HG02840 (cell line): ENCODE results near the gene KREMEN1.

Experiments
- ATAC-seq: cut with Tn5 transposase; IDR thresholded peaks from one replicate; pipeline ENCODE4 v1.9.1; 2021; ENCODE audit warnings: mild to moderate bottlenecking, moderate library complexity, moderate number of reproducible peaks; ENCODE audit not compliant: unreplicated experiment, low FRiP score

KREMEN1 gene

GRCh38 chr22:29202212-29203192 is 129.7 kb downstream of the KREMEN1 start:
- ATAC-seq, result peak; percentile 57

GRCh38 chr22:29203488-29204454 is 130.9 kb downstream of the KREMEN1 start:
- no peak for ATAC-seq

- ATAC-seq, result no peak
These were observed 131.8 kb downstream of the KREMEN1 start for GRCh38 chr22:29204455-29205183.

GRCh38 chr22:29205252-29205593 is 132.4 kb downstream of the KREMEN1 start:
- no peak for ATAC-seq

GRCh38 chr22:29205594-29206371 is 132.9 kb downstream of the KREMEN1 start, which contains the start of gene EMID1:
Gene EMID1, plus strand, starts transcription at chr22:29205896. Its CDS starts 143 bp downstream, at chr22:29206039.
- ATAC-seq, result no peak

GRCh38 chr22:29206372-29207242 is 133.8 kb downstream of the KREMEN1 start:
- ATAC-seq, result no peak

- no peak for ATAC-seq
These were observed 134.4 kb downstream of the KREMEN1 start for GRCh38 chr22:29207243-29207550.

- no peak for ATAC-seq
These were observed 135.0 kb downstream of the KREMEN1 start for GRCh38 chr22:29207562-29208501.

GRCh38 chr22:29208502-29208862 is 135.6 kb downstream of the KREMEN1 start:
- no peak for ATAC-seq

GRCh38 chr22:29208879-29209623 is 136.2 kb downstream of the KREMEN1 start:
- ATAC-seq, result no peak

GRCh38 chr22:29209624-29209929 is 136.7 kb downstream of the KREMEN1 start:
- ATAC-seq, result no peak

- no peak for ATAC-seq
These were observed 138.2 kb downstream of the KREMEN1 start for GRCh38 chr22:29211066-29211465.

- ATAC-seq, result no peak
These were observed 138.6 kb downstream of the KREMEN1 start for GRCh38 chr22:29211466-29211865.

- ATAC-seq, result no peak
These were observed 139.9 kb downstream of the KREMEN1 start for GRCh38 chr22:29212743-29213142.

GRCh38 chr22:29213493-29213892 is 140.7 kb downstream of the KREMEN1 start:
- no peak for ATAC-seq

GRCh38 chr22:29214232-29214631 is 141.4 kb downstream of the KREMEN1 start:
- ATAC-seq, result no peak
